GM18517 (cell line): ENCODE data around the gene MARCHF3.

Experiments
- ATAC-seq: cut with Tn5 transposase; IDR thresholded peaks from one replicate; pipeline ENCODE4 v1.9.1; 2021; ENCODE audit warnings: mild to moderate bottlenecking, moderate library complexity; ENCODE audit not compliant: unreplicated experiment

Gene MARCHF3

GRCh38 chr5:126883564-126884245, 146.7 kb downstream of the MARCHF3 start:
- ATAC-seq = no peak

GRCh38 chr5:126881821-126882600, 148.3 kb downstream of the MARCHF3 start:
- no peak for ATAC-seq

- ATAC-seq = no peak
Observed at GRCh38 chr5:126878634-126879033, 151.7 kb downstream of the MARCHF3 start.

GRCh38 chr5:126878085-126878484, 152.3 kb downstream of the MARCHF3 start:
- no peak for ATAC-seq

DNA sequence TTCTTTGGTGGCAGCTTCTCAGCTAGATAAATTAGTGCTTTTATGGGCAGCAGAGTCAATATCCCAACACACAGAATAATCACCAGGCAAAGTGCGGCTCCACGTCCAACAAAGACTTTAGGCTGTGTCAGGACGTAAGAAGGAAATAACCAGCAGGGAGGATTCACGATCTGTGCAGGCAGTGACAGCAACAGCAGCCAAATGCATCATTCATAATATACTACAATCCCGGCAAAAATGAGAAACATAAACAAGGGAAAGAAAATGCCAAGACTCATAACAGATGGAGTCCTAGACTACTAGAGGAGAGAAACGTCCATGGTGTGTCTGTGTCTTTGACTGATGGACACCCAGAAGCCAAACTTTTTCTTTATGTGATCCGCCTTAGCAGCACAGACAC, 152.8 kb downstream of the MARCHF3 start:
- ATAC-seq = no peak

DNA sequence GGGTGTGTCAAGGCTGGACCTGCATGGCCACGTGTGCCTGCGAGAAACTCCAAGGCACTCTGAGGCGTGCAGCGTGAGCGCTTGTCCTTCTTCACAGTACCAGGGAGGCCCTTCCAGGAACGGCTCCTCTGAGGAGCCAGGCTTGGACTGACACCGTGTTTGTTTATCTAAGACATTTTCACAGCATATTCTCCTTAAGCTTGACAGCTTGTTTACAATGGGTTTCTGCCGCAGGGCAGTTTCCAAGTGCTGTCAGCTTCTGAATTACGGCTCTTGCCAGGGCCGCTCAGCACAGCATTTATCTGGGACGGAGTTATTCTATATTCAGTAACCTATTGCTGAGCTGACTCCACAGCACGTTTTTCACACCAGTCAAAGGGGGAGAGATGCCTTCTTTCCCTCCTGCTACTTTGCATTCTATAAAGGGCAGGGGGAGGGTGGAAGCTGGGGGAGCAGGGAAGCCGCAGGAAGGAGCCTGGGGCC, 155.0 kb downstream of the MARCHF3 start:
- ATAC-seq = no peak

DNA sequence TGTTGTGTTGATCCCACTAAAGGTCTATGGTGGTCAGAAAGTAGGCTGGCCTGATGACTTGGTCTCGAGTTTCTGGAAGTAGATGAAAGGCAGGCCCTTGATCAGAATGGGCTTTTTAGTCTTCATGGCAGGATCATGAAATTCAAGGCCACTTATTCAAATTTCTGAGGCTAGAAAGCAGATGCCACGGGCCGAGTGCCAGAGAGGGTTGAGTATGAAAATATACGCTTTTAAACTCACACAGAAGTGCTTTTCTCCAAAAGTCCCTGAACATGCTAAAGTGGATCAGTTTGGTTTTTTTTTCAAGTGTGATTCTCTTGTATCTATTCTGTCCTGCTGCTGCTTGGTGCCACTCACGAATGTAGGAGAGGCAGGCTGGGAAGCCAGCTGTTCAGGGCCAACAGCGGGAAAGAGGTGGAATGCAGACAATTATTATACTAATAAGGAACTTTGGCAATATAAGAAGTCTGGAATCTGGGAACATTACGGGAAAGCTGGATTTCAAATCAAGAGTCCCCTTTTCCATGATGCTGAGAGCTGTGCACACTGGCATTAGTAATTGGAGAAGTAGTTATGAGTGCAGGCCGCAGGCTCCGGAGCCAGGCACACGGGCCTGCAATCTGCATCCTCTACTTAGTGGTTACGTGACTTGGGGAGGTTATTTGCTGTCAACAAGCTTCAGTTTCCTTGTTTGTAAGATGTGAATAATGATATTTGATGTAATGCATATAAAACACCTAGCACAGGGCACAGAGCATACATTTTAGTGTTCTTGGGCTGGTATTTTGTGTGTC, 157.6 kb downstream of the MARCHF3 start:
- no peak for ATAC-seq

- ATAC-seq = no peak
Observed at GRCh38 chr5:126871441-126871840, 158.9 kb downstream of the MARCHF3 start.

DNA sequence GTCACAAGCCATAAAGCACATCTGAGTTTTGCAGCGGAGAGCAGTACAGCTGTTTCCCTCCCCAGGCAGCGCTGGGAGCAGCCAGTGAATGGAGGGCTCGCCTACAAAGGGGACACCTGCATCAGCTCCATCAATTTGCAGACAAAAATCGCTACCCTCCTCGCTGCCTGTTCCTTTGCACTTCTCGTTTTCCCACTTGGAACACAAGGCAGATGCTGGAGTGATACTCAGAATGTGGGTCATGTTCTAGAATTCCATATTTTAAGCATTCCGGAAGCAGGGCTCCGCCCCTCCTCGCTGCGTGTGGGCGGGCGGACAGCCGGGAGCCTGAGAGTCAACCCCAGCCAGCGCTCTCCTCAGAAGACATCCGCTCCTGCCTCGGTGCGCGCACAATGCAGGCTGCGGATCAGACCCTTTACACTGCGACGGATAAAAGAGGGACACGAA, 161.3 kb downstream of the MARCHF3 start:
- ATAC-seq = no peak

- ATAC-seq = no peak
Observed at GRCh38 chr5:126868338-126869004, 161.9 kb downstream of the MARCHF3 start.

DNA sequence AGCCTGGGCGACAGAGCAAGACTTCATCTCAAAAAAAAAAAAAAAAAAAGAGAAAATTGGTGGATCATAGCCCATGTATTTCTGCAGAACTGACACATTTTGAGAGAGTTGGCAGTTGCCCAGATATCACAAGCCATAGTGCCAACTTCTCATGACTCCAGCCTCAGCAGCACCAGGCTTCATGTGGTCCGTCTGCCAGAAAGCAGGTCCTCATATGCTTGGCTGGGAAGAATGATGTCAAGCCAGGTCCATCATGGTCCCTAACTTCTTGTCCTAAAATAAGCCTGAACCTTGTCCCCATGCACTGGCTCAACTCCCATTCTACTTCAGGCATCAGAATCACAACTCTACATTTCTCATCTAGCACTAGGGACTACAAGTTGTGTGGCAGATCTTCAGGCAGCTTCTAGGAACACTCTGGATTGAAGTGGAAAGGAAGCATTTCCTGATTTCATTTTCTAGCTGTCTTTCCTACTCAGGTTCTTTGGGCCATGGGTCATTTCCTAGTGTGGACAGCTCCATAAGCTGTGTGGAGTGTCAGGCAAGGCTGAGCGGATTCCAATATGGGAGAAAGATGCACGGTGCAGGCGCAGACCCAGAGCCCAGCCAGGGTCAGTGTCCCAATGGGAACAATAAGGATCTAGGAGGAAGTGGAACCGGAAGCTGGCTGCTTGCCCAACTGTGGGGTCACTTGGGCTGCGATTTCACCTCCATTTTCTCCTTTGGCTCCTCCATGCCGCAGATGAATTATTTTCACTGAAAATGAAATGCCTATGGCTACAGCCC, 163.3 kb downstream of the MARCHF3 start:
- ATAC-seq = no peak

- ATAC-seq = no peak
Observed at GRCh38 chr5:126865299-126865698, 165.1 kb downstream of the MARCHF3 start.

- no peak for ATAC-seq
Observed at GRCh38 chr5:126864042-126864688, 166.2 kb downstream of the MARCHF3 start.

DNA sequence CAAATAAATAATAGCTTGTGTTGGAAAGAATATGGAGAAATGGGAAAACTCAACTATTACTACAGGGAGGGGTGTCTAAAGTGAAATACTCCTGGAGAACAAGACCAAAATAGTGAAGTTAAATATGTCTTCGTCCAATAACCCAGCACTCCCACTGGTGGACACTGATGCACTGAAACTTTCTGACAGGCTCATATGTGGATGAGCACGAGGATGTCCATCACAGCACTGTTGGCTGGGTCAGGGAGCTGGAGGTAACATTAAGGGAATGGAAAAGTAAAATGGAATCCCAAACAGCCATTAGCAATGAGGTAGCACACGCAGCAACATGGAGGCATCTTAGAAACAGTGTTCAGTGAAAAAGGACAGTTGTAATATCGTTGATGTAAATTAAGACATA, 167.0 kb downstream of the MARCHF3 start:
- no peak for ATAC-seq

DNA sequence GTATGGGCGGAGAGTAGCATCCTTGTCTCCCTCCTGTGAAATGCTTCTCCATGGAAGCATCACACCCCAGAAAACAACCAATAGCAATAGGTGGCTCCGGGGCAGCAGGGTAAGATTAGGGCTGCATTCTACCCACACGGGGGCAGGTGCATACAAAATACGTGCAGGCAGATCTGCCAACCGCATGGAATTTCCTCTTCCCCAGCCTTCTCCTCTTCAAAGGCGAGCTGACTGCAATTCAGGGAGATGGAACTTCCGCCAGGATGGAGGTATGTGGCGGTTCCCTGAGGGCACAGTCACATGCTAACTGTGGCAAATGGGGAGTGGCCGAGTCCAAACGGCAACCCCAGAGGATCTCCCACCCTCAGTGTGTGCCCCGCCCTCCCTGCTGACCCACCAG, 171.9 kb downstream of the MARCHF3 start:
- ATAC-seq = no peak

GRCh38 chr5:126857472-126858410, 172.6 kb downstream of the MARCHF3 start:
- no peak for ATAC-seq

- ATAC-seq = no peak
Observed at GRCh38 chr5:126855266-126855665, 175.1 kb downstream of the MARCHF3 start.

DNA sequence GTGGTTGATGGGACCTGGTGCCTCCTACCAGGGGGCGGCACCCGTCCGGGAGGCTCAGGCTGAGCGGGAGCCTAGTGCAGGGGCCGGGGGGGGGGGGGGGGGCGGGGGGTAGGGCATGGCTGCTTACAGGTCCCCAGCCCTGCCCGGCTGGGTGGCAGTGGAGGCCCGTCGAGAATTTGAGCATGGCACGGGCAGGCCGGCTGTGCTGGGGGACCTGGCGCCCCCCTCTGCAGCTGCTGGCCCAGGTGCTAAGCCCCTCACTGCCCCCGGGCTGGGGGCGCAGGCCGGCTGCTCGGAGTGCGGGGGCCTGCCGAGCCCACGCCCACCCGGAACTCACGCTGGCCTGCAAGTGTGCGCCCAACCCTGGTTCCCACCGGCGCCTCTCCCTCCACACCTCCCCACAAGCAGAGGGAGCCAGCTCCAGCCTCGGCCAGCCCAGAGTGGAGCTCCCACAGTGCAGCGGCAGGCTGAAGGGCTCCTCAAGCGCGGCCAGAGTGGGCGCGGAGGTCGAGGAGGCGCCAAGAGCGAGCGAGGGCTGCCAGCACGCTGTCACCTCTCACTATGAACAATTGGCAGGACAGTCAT, 175.7 kb downstream of the MARCHF3 start:
- no peak for ATAC-seq
